Astrocyte (in vitro differentiated cells and primary cell): ENCODE measurements around the gene ALK.

Source experiments
- CTCF ChIP-seq: IDR thresholded peaks from 2 replicates; pipeline ENCODE4 v1.5.1; 2011; ENCODE audit warnings: low read depth, mild to moderate bottlenecking, inconsistent platforms, low read length, moderate library complexity; ENCODE audit not compliant: insufficient read depth
- EZH2 ChIP-seq: IDR thresholded peaks from 2 replicates; pipeline ENCODE4 v1.6.1; 2012; ENCODE audit warnings: mild to moderate bottlenecking, low read length, inconsistent platforms; ENCODE audit not compliant: insufficient read depth

GRCh38 chr2:29335396-29335795 is 586.0 kb downstream of the ALK start:
- TF ChIP-seq CTCF (no peak), EZH2 (no peak)
